GM19351 (cell line): ENCODE measurements around the gene SMKR1.
A peak's percentile ranks its signal among the peaks of the same experiment; 100 is the strongest.
"Not testable (repeated sequence)": the region's sequence is repeated elsewhere in the genome, so short reads cannot be mapped to it uniquely, and the experiment has no call there.

Source experiments
- ATAC-seq: cut with Tn5 transposase; IDR thresholded peaks from one replicate; pipeline ENCODE4 v1.9.1; 2021; ENCODE audit warnings: mild to moderate bottlenecking, moderate library complexity; ENCODE audit not compliant: unreplicated experiment

SMKR1 gene

GRCh38 chr7:129481376-129481775 lies 21.0 kb upstream of the SMKR1 start:
- ATAC-seq = not testable (repeated sequence)

GRCh38 chr7:129482781-129483180 lies 19.6 kb upstream of the SMKR1 start:
- no peak for ATAC-seq

DNA sequence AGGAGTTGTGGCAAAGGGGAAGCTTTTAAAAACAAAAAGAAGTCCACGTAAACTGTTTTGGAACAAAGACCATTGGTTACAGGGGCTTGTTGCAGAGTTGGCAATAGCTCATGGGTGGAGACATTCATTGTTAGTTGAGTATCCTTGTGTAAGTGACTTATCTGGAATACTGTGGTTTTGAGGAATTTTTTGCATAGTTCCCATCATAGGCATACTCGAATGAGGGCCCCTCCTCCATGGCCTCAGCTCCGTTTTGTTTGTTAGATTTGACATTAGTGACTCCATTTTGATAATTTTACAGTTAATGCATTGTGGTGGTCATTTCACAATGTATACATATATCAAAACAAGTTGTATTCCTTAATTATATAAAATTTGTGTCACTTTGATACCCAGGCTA lies 12.8 kb upstream of the SMKR1 start:
- ATAC-seq = no peak

- no peak for ATAC-seq
These were observed 9.9 kb upstream of the SMKR1 start for GRCh38 chr7:129492391-129492790.

GRCh38 chr7:129493555-129493954 lies 8.8 kb upstream of the SMKR1 start:
- ATAC-seq = peak; percentile 44

- ATAC-seq = peak; percentile 85
These were observed 8.3 kb upstream of the SMKR1 start for GRCh38 chr7:129494041-129494440.

DNA sequence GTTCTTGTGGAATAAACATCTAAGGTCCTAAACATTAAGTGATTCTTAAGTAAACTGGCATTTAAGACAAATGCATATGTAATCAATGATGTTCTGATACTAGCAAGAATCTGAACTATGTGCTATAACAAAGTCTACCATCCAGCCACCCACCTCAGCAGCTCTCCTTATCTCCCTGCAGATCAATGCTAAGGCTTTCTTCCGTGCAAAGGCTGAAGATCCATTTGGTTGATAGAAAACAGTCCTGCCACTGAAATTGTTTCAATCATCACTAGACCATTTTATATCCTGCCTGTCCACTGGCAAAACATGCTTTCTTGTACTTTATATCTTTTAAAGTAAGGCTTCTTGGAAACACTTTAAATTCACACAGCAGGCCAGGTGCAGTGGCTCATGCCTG lies 6.3 kb upstream of the SMKR1 start:
- ATAC-seq = no peak

DNA sequence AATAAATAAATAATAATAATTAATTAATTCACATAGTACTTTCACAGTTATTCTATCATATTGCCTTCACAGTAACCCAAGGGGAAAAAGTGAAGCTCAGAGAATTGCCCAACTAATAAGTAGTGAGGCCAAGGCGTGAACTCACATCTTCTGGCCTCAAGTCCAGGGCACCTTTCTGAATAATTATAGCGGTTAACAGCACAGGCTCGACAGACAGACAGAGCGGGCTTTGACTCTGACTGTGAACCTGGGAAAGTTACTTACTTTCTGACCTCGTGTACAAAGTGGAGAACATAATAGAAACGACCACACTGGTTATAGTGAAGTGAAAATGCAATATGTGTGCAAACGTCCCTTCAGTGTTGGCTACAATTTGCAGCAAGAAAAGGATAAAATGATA lies 5.7 kb upstream of the SMKR1 start:
- no peak for ATAC-seq

DNA sequence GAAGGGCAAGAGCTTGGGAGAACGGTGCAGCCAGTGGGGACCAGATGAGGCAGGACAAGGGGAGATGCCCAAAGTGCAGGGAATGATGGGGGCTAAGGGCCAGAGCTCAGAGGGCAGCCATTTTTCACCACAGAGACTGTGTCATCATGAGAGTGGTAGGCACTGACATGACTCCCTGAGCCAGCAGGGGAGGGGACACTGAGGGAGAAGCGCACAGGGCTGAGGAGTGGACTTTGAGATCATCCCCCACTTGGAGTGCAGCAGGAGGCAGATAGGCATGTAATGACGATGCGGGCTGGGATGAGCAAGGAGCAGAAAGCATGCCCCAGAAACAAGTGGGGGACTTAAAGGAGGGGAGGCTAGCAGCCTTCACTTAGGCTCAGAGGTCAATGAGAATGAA lies 5.2 kb upstream of the SMKR1 start:
- no peak for ATAC-seq

DNA sequence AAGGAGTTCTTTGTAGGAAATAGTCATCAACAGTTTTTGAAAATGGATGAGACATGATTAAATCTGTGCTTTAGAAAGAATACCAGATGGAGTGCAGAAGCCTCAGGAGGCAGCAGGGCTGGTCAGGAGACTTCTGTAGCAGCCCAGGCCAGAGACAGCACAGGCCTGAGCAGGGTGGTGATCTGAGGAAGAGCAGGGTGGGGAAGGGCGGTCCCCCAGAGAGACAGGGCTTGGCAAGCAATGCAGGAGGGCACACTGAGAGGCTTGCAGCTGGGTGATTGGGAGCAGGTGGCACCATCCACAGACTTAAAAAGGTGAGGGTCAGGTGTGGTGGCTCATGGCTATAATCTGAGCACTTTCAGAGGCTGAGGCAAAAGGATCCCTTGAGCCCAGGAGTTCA lies 4.3 kb upstream of the SMKR1 start:
- ATAC-seq = no peak

DNA sequence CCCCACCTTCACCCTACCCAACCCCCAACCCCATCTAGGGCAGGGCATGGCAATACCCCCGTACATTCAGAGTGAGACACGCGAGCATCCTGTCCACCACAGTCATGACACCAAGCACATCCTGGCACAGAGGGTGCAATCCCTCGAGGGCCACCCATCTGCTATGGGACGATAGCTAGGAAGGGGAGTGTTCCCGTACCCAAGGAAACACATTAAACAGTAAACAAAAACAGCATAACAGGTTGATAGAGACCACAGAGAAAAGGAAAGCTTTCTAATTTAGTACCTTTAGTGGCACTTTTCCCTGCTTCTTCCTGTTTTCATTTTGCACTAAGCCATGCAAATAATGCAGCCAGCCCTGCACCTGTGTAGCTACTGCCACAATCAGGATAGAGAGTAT lies 2.3 kb upstream of the SMKR1 start:
- no peak for ATAC-seq

DNA sequence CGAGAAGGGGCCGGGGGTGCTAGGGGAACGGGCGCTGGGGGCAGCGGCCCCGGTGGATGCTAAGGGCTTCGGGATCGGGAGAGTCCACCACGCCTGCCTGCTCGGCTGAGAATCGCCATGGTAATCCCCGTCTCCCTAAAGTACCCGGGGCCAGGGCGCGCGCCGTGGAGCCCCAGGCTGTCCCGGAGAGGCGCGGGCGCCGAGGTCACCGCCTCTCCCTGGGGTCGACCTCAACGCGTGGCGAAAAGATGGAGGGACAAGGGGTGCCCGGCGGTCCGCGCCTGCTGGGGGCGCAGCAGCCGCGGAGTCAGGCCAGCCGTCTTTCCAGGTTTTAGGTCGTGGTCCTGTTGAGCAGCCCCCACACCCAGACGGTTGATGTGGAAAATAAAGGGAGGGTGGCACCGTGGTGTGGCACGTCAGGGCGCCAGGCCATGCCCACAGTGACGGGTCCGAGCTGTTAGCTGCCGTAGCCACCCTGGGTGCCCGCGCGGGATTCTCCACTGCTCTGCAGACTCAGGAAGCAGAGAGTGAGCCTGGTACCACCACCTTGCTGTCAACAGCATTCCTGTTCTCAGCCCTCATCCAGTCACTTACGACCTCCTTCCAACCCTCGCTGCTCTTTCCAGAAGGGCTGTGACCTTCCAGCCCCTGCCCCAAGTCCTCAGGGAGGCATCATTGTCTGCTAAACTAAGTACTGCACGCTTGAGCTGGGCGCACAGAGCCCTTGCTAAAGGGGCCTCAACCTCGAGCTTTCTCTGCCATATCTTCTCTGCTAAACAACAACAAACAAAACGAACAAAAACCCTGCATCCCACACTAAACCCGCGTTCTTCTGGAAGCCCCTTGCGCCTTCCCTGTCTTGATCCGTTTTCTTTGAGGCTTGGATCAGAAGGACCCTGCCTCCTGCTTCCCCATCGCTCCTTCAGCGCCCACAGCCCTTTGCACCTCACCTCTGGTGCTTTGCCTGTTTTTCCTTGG lies 666 bp downstream of the SMKR1 start:
- ATAC-seq = peak; percentile 22

GRCh38 chr7:129503725-129504124 lies 1.4 kb downstream of the SMKR1 start:
- ATAC-seq = no peak

GRCh38 chr7:129512192-129512591 lies 9.9 kb downstream of the SMKR1 start:
- no peak for ATAC-seq

- ATAC-seq = no peak
These were observed 11.2 kb downstream of the SMKR1 start for GRCh38 chr7:129513546-129513945.

DNA sequence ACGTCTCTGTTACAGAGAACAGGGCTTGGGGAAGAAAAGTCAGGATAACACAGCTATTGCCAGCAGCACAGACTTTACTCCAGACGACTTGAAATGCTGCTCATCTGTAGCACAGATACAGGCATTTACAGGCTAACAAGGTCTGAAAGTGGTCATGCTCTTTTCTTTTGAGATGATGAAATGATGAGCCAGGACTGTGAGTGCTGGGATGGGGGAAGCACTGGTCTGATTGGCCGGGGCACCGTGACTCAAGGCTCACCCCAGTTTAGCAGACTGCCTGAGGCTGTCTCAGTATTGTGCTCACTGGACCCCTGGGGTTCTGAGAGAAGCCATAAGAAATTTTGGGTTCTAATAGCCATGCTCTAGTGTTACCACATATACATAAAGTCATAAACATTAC lies 12.4 kb downstream of the SMKR1 start:
- ATAC-seq = no peak

DNA sequence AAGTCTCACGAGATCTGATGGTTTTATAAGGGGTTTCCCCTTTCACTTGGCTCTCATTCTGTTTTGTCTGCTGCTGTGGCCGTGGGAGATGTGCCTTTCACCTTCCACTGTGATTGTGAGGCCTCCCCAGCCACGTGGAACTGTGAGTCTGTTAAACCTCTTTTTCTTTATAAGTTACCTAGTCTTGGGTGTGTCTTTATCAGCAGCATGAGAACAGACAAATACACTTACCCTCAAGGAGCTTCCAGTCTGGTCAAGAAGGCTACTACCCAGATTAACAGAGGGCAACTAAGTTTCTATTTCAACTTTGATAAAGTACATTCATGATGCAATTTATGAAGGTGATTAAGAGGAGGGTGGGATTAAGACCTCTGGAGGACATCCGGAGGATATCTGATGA lies 13.1 kb downstream of the SMKR1 start:
- no peak for ATAC-seq

GRCh38 chr7:129517931-129518330 lies 15.6 kb downstream of the SMKR1 start:
- ATAC-seq = no peak

- no peak for ATAC-seq
These were observed 17.1 kb downstream of the SMKR1 start for GRCh38 chr7:129519464-129519863.

DNA sequence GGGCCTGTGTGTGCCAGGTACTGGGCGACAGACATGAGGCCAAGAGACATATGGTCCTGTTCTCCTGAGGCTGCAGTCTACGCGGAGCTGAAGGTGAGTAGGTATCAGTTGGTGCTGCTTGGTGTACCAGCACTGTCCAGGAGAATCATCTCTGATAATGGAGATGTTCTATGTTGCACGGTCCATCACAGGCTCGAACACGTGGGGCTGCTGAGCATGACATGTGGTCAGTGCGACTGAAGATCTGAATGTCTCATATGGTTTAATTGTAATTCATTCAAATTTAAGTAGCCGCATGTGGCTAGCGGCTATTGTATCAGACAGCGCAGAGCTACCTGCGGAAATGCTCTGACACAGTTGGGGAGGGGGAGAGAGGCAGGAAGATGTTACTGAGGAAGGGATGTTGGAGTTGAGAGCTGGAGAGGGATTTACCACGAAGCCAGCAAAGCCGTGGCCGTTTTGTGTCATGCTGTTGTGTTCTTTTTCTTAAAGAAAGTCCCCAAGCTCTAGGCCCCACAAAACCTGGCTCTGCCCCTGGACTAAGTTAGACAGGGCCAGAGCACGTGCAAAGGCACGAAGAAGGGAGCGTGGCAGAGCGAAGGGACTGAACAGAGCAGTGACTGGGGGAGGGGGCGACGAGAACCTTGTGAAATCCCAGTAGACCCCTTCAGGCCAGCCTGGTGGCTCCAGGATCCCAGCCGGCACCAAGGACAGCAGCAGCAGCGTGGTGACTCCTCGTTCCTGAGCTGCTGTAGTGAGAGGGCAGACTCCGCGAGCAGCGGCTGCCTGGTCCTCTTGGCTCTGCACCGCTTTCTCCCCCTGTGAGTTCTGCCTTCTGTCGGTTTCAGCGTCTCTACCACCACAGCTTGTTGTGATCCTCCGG lies 20.0 kb downstream of the SMKR1 start:
- no peak for ATAC-seq

DNA sequence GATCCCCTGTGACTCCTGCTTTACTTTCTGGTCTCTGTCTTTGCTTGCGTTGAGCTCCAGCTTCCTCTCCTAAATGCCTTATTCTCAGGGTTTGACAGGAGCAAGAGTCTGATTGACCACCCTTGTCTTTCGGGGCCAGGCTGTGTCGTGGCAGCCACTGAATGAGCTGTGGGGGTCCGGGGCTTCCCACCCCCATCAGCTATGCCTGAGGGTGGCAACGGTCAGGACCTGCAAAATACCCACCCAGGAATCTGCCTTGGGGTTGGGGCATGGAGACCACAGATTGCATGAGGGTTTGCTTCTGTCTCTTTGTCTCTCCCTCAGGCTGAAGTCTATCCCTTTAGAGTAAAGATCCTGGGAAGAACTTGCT lies 20.6 kb downstream of the SMKR1 start:
- ATAC-seq = no peak

DNA sequence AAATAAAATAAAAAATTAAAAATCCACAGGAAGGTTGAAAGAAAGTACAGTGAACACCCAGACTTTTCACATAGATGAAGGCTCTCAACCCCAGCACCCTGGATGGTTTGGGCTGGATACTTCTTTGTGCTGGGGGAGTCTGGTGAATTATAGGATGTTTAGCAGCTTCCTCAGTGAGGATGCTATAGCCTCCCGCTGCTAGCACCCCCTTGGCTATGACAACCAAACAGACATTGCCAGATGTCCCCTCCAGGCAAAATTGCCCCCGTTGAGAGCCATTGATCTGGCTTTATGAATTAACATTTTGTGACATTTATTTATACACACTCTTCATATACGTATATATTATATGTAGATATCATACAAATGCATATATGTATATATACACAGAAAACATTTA lies 21.6 kb downstream of the SMKR1 start:
- no peak for ATAC-seq
